Activated T-helper 17 cell treated with anti-CD3 and anti-CD28 coated beads, Interleukin-2, amount 50 U/mL, for 72 hours (primary cell): ENCODE data around the gene TSPAN12. TPM values are rescaled to one million over a fixed set of nuclear protein-coding genes. Genes with fewer than 3 reads are reported as not detected.
"Not testable (repeated sequence)": the region's sequence is repeated elsewhere in the genome, so short reads cannot be mapped to it uniquely, and the experiment has no call there.

ENCODE experiments used
- ATAC-seq: fragments of 150-1000 bp; cut with Tn5 transposase; replicated peaks from 2 replicates; pipeline ENCODE4 v1.10.0; 2021; ENCODE audit warnings: mild to moderate bottlenecking, moderate library complexity
- H3K27ac Mint-ChIP-seq: one replicate; pipeline ENCODE4 v1.8.0; 2022; ENCODE audit warnings: mixed read lengths
- H3K27me3 Mint-ChIP-seq: one replicate; pipeline ENCODE4 v1.8.0; 2022; ENCODE audit warnings: mixed read lengths
- H3K36me3 Mint-ChIP-seq: one replicate; pipeline ENCODE4 v1.8.0; 2022; ENCODE audit warnings: low read depth, mild to moderate bottlenecking, mixed read lengths
- H3K4me1 Mint-ChIP-seq: one replicate; pipeline ENCODE4 v1.8.0; 2022; ENCODE audit warnings: mixed read lengths
- H3K4me3 Mint-ChIP-seq: one replicate; pipeline ENCODE4 v1.8.0; 2022; ENCODE audit warnings: mild to moderate bottlenecking, mixed read lengths
- H3K9me3 Mint-ChIP-seq: one replicate; pipeline ENCODE4 v1.8.0; 2022; ENCODE audit warnings: mixed read lengths
- total RNA-seq, 2 donors: library from RNA; stranded (reverse); gene quantifications; one replicate each; pipeline ENCODE4 v1.2.3, GENCODE V29; 2022

Gene TSPAN12, protein sequence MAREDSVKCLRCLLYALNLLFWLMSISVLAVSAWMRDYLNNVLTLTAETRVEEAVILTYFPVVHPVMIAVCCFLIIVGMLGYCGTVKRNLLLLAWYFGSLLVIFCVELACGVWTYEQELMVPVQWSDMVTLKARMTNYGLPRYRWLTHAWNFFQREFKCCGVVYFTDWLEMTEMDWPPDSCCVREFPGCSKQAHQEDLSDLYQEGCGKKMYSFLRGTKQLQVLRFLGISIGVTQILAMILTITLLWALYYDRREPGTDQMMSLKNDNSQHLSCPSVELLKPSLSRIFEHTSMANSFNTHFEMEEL
- not detected for total RNA-seq

DNA sequence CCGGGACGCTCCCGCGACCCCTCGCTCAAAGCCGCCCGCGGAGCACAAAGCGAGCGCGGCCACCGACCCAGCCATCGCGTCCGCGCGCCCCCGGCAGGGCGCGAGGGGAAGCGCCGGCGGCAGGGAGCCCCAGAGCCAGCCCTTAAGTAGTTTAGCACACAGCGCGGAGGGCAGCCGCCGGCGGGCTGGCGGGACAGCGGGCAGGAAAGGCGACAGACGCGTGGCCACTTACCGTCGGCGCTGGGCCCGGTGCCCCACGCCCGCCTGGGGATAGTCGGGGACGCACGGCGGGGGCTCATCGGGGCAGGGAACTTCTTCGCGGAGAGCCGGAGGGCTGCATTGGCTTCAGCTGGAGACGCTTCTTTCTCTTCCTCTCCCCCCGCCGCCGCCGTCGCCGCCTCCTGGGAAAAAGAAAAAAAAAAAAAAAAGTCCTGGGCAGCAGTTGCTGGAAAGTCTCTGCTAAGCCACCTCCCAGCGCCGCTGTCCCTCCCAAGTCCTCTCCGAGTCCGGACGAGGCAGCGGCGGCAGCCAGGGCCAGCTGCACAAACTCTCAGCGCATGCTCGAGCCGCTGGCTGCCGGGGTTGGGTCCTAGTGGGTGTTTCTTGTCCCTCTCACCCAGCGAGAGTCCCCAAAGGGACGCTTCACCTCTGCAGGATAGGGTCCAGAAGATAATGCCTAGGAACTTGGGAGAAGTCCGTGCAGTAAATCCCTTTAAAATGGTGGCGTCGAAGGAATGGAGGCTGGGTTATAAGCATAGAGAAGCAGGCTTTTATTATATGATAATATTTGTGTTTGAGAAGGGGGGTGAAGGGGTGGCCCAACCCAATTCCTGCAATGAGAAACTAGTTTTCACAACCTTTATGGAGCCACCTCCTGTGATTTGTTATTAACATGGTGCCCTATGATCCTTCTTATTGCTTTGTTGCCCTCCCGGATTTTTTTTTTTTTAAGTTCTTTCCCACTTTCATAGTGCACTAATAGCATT, at the start of gene TSPAN12:
Gene TSPAN12 (minus strand): TSS at position 557 of the 986 bp plus-strand sequence. CDS start 1,381 bp downstream, outside the sequence.
- Mint-ChIP-seq H3K4me1 (peaks cover 6% of the 10 kb centered on the region), H3K27me3 (peaks cover 51% of the 10 kb centered on the region), H3K9me3 (no peaks in the 10 kb centered on the region)

GRCh38 chr7:120898715-120899499, 41.0 kb upstream of the TSPAN12 start:
- H3K4me1 Mint-ChIP-seq, result no peaks in the 10 kb centered on the region
- no peak for ATAC-seq
- no peak overlapping the region for H3K27ac Mint-ChIP-seq
- peaks cover 29% of the 10 kb centered on the region for H3K27me3 Mint-ChIP-seq
- H3K4me3 Mint-ChIP-seq, result no peak overlapping the region
- no peaks in the 10 kb centered on the region for H3K36me3 Mint-ChIP-seq
- peaks cover 7% of the 10 kb centered on the region for H3K9me3 Mint-ChIP-seq

More for the DNA sequence above, at the start of gene TSPAN12:
- Mint-ChIP-seq H3K36me3 (no peaks in the 10 kb centered on the region), H3K27ac (no peak within 1 kb of the TSS), H3K4me3 (peak within 1 kb of the TSS; percentile 76)
- peak; percentile 84 for ATAC-seq

DNA sequence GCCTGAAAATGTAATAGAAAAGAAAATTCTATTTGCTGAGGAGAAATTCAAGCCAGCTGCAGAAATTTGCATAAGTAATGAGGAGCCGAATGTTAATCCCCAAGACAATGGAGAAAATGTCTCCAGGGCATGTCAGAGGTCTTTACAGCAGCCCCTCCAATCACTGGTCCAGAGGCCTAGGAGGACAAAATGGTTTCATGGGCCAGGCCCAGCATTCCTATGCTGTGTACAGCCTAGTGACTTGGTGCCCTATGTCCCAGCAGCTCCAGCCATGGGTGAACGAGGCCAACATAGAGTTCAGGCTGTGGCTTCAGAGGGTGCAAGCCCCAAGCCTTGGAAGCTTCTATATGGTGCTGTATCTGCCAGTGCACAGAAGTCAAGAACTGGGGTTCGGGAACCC, 37.3 kb upstream of the TSPAN12 start:
- H3K36me3 Mint-ChIP-seq, H3K27ac Mint-ChIP-seq, H3K4me3 Mint-ChIP-seq, H3K4me1 Mint-ChIP-seq, ATAC-seq: not testable (repeated sequence)
- Mint-ChIP-seq H3K9me3 (peaks cover 23% of the 10 kb centered on the region), H3K27me3 (peaks cover 12% of the 10 kb centered on the region)

DNA sequence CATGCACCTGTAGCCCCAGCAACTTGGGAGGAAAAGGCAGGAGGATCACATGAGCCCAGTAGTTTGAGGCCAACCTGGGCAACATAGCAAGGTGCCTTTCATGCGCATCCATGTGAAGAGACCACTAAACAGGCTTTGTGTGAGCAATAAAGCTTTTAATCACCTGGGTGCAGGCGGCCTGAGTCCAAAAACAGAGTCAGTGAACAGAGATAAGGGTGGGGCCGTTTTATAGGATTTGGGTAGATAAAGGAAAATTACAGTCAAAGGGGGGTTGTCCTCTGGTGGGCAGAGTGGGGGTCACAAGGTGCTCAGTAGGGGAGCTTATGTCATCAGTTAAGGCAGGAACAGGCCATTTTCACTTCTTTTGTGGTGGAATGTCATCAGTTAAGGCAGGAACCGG, 27.7 kb upstream of the TSPAN12 start:
- H3K36me3 Mint-ChIP-seq, ATAC-seq, H3K27ac Mint-ChIP-seq, H3K4me1 Mint-ChIP-seq, H3K4me3 Mint-ChIP-seq, H3K9me3 Mint-ChIP-seq: not testable (repeated sequence)
- peaks cover 14% of the 10 kb centered on the region for H3K27me3 Mint-ChIP-seq

DNA sequence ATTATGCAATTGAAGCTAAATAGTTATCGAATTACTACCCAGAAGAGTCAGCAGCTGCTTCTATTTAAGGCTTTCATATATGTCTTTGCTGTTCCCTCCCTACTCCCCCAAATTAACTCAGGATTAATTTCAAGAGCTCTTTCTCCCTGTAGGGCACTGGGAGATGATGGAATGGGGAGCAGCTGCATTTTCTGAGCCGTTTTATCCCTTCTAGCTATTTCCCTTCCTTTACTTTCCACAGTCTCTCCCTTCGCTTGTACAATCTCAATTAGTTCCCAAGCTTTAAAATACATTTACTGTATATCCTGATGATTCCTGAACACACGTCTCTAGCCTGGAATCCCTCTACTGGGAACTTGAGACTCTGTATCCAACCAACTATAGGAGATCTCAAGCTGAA, 19.8 kb upstream of the TSPAN12 start:
- Mint-ChIP-seq H3K9me3 (no peaks in the 10 kb centered on the region), H3K4me1 (no peaks in the 10 kb centered on the region), H3K27ac (no peak overlapping the region), H3K4me3 (no peak overlapping the region), H3K27me3 (peaks cover 9% of the 10 kb centered on the region), H3K36me3 (no peaks in the 10 kb centered on the region)
- ATAC-seq, result no peak

- ATAC-seq, result no peak
- Mint-ChIP-seq H3K4me1 (no peaks in the 10 kb centered on the region), H3K27me3 (peaks cover 13% of the 10 kb centered on the region), H3K4me3 (no peak overlapping the region), H3K36me3 (no peaks in the 10 kb centered on the region), H3K9me3 (no peaks in the 10 kb centered on the region), H3K27ac (no peak overlapping the region)
These were observed 19.0 kb upstream of the TSPAN12 start for GRCh38 chr7:120876922-120877321.

DNA sequence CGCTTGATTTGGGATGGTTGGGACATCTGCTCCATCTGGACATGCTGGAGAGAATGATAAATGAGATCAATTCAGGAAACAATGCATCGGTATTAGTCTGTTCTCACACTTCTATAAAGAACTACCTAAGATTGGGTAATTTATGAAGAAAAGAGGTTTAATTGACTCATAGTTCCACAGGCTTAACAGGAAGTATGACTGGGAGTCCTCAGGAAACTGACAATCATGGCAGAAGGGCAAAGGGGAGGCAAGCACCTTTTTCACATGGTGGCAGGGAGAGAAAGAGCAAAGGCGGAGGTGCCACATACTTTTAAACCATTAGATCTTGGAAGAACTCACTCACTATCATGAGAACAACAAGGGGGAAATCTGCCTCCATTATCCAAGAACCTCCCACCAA, 16.8 kb upstream of the TSPAN12 start:
- Mint-ChIP-seq H3K9me3 (no peaks in the 10 kb centered on the region), H3K4me3 (no peak overlapping the region), H3K27me3 (peaks cover 21% of the 10 kb centered on the region), H3K27ac (no peak overlapping the region), H3K36me3 (no peaks in the 10 kb centered on the region), H3K4me1 (no peaks in the 10 kb centered on the region)
- ATAC-seq, result no peak

GRCh38 chr7:120874016-120874415, 16.1 kb upstream of the TSPAN12 start:
- no peaks in the 10 kb centered on the region for H3K9me3 Mint-ChIP-seq
- no peak overlapping the region for H3K27ac Mint-ChIP-seq
- ATAC-seq, result no peak
- H3K27me3 Mint-ChIP-seq, result peaks cover 21% of the 10 kb centered on the region
- no peaks in the 10 kb centered on the region for H3K4me1 Mint-ChIP-seq
- H3K36me3 Mint-ChIP-seq, result no peaks in the 10 kb centered on the region
- H3K4me3 Mint-ChIP-seq, result no peak overlapping the region

DNA sequence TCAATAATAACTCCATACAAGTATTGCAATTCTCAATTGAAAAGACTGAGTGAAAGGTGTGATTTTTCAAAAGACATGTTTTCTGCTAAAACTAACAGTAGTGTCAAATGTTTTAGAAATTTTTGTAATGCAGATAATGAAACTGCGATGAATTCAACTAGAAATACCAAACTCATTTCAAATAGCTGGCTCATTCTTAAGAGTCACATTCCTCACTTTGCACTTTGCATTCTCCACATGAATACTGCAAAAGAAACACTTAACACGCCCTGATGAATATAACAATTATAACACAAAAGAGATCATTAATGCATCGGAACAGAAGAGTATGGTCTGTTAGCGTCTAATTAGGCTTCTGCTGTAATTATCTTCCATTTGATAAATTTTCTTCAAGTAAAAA, 15.5 kb upstream of the TSPAN12 start:
- Mint-ChIP-seq H3K27me3 (peaks cover 21% of the 10 kb centered on the region), H3K4me1 (no peaks in the 10 kb centered on the region), H3K4me3 (no peak overlapping the region), H3K36me3 (no peaks in the 10 kb centered on the region), H3K27ac (no peak overlapping the region), H3K9me3 (no peaks in the 10 kb centered on the region)
- ATAC-seq, result no peak

- Mint-ChIP-seq H3K27ac (no peak overlapping the region), H3K4me3 (no peak overlapping the region), H3K36me3 (no peaks in the 10 kb centered on the region), H3K27me3 (peaks cover 28% of the 10 kb centered on the region), H3K4me1 (no peaks in the 10 kb centered on the region), H3K9me3 (no peaks in the 10 kb centered on the region)
- no peak for ATAC-seq
These were observed 11.8 kb upstream of the TSPAN12 start for GRCh38 chr7:120869700-120870099.

DNA sequence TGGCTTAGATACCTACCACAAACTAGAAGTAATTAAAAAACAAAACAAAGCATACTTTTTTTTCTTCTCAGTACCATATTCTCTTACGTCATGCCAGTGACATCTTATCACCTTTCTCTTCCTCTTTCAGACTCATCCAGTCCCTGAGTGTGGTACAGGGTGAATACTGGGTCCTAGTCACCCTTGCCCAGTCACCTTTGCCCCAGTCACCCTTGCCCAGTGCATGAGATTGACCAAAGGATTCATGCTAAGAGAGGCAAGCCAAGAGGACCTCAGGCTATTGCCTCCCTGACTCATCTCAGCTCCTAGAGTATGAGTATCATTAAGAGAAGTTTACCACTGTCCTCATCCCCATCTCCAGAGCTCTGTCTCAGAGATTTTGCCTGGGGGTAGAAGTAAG, 10.0 kb upstream of the TSPAN12 start:
- Mint-ChIP-seq H3K9me3 (no peaks in the 10 kb centered on the region), H3K27me3 (peaks cover 34% of the 10 kb centered on the region), H3K27ac (no peak overlapping the region), H3K36me3 (no peaks in the 10 kb centered on the region), H3K4me3 (no peak overlapping the region), H3K4me1 (no peaks in the 10 kb centered on the region)
- peak; percentile 28 for ATAC-seq

DNA sequence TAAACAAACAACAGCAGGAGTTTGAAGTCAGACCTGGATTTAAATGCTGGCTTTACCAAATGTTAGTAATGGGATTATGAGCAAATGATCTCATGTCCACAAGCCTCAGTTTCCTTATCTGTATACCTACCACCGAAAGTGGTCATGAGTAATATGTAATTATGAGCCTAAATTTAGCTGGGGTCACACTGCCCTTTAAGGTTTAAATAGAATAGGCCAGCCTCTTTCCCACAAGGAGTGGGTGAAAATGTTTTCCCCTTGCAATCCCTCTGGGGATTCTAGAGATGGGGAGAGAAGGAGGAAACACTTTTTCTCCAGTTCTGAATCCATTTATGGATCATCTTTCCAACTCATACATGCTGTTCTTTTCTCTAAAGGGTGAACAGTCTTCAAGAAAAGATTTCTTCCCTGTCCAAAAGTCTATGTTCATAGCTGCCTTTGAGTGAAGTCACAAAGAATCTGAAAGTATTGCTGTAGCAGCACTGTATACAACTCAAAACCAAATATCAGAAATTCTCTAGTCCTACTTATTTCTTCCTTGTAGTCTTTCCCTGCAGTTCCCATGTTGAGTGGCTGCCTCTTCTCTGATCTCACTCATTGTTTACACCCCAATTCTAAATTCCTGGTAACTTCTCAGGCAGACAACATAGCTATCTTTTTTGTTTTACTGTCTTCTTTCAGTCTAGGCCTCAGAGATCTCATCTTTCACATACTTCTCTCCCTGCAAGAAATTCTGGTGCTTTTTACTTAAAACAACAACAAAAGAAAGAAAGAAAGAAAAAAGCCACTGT, 7.4 kb upstream of the TSPAN12 start:
- ATAC-seq, result no peak
- H3K4me3 Mint-ChIP-seq, result no peak overlapping the region
- H3K36me3 Mint-ChIP-seq, result no peaks in the 10 kb centered on the region
- no peak overlapping the region for H3K27ac Mint-ChIP-seq
- no peaks in the 10 kb centered on the region for H3K9me3 Mint-ChIP-seq
- no peaks in the 10 kb centered on the region for H3K4me1 Mint-ChIP-seq
- peaks cover 26% of the 10 kb centered on the region for H3K27me3 Mint-ChIP-seq

DNA sequence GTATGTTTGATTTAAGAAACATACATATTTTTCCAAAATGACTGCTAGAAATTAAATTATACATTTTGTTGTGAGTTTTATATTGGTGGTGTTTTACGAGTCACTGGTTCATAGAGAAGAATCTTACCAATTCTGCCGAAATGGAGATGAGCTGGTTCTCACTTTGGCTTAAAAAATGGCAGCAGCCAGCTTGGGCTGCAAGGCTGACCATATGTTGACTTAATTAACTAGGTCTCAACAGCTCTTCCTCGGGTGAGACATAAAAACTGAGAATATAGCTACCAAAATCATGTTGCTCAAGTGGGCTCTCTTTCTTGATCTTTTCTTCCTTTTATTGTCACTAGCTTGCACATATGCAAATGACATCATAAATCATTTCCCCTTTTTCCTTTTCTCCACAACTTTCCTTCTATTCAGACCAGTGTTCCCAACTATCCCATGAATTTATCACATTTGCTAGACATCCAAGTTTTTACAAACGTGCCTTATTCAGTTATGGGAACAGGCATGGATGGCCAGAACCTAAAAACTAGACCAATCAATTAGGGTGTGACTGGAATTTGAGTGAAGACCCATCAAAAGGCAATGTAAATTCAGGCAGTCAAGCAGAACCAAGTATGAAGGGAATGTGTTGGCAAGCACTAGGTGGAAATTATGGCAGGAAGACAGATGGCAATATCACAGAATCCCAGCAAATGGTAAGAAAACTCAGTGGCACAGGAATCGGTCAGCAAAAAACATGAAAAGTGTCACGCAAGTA, 6.4 kb upstream of the TSPAN12 start:
- H3K36me3 Mint-ChIP-seq, result no peaks in the 10 kb centered on the region
- ATAC-seq, result no peak
- H3K27ac Mint-ChIP-seq, result no peak overlapping the region
- H3K9me3 Mint-ChIP-seq, result no peaks in the 10 kb centered on the region
- H3K27me3 Mint-ChIP-seq, result peaks cover 34% of the 10 kb centered on the region
- no peak overlapping the region for H3K4me3 Mint-ChIP-seq
- no peaks in the 10 kb centered on the region for H3K4me1 Mint-ChIP-seq
